GM21390 (cell line): Measurements from ENCODE around the gene LARP4.
"Not testable (repeated sequence)": the region's sequence is repeated elsewhere in the genome, so short reads cannot be mapped to it uniquely, and the experiment has no call there.

ENCODE experiments used
- ATAC-seq: cut with Tn5 transposase; IDR thresholded peaks from one replicate; pipeline ENCODE4 v1.9.1; 2021; ENCODE audit not compliant: unreplicated experiment

LARP4 gene

GRCh38 chr12:50400104-50400637, 514 bp upstream of the LARP4 start:
- no peak for ATAC-seq

GRCh38 chr12:50401500-50402081, 906 bp downstream of the LARP4 start:
- no peak for ATAC-seq

- no peak for ATAC-seq
Measured at GRCh38 chr12:50402264-50403000, 1.7 kb downstream of the LARP4 start.

- ATAC-seq, result no peak
Measured at GRCh38 chr12:50403001-50403440, 2.3 kb downstream of the LARP4 start.

- ATAC-seq, result no peak
Measured at GRCh38 chr12:50404307-50404706, 3.6 kb downstream of the LARP4 start.

GRCh38 chr12:50411051-50411660, 10.5 kb downstream of the LARP4 start:
- ATAC-seq, result no peak

GRCh38 chr12:50415899-50416479, 15.3 kb downstream of the LARP4 start:
- no peak for ATAC-seq

- ATAC-seq, result no peak
Measured at GRCh38 chr12:50419112-50419909, 18.6 kb downstream of the LARP4 start.

GRCh38 chr12:50422855-50423254, 22.2 kb downstream of the LARP4 start:
- not testable (repeated sequence) for ATAC-seq

- not testable (repeated sequence) for ATAC-seq
Measured at GRCh38 chr12:50423342-50423741, 22.7 kb downstream of the LARP4 start.

- ATAC-seq, result no peak
Measured at GRCh38 chr12:50425589-50426258, 25.0 kb downstream of the LARP4 start.

GRCh38 chr12:50431656-50432055, 31.0 kb downstream of the LARP4 start:
- ATAC-seq, result not testable (repeated sequence)

- ATAC-seq, result no peak
Measured at GRCh38 chr12:50440288-50440687, 39.6 kb downstream of the LARP4 start.

- no peak for ATAC-seq
Measured at GRCh38 chr12:50441763-50442162, 41.1 kb downstream of the LARP4 start.

- no peak for ATAC-seq
Measured at GRCh38 chr12:50442178-50442908, 41.7 kb downstream of the LARP4 start.

- not testable (repeated sequence) for ATAC-seq
Measured at GRCh38 chr12:50449671-50450070, 49.0 kb downstream of the LARP4 start.

GRCh38 chr12:50452795-50453194, 52.1 kb downstream of the LARP4 start:
- no peak for ATAC-seq

GRCh38 chr12:50453872-50454271, 53.2 kb downstream of the LARP4 start:
- no peak for ATAC-seq

- no peak for ATAC-seq
Measured at GRCh38 chr12:50458606-50459005, 57.9 kb downstream of the LARP4 start.

GRCh38 chr12:50467439-50467838, 66.8 kb downstream of the LARP4 start:
- no peak for ATAC-seq
